Activated naive CD4-positive, alpha-beta T cell treated with anti-CD3 and anti-CD28 coated beads, Interleukin-2, amount 10 ng/mL, durations not matched to agents 5 hours and 36 hours (primary cell): ENCODE results near the gene MBD3L5. TPM values are rescaled to one million over a fixed set of nuclear protein-coding genes. Genes with fewer than 3 reads are reported as not detected.

Experiments used
- total RNA-seq, 2 experiments: library from RNA; stranded (reverse); gene quantifications; one replicate each; pipeline ENCODE4 v1.2.3, GENCODE V29; 2021

Gene MBD3L5
- total RNA-seq, result not detected

GRCh38 chr19:7030278-7030677, at the start of gene MBD3L5:
TSS of gene MBD3L5 (plus strand) at chr19:7030578. CDS start at chr19:7030612, 34 bp downstream.

DNA sequence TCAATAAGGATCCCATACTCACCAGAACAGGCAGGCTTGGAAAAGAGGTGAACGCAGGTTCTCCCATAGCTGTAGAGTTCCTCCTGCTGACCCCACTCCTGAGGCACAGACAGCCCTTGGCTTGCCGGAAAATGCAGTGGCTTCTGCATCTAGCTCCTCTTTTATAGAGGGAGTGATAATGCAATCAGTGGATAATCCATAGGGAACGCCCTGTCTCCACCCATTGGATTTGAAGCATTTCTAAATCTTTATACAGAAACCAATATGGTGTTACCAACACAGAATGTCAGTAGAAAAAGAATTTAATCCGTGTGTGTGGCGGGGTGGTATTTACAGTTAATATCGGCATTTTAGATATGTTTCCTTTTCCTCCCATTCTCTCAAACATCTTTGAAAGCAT, 9.0 kb upstream of the MBD3L5 start, which contains the start of gene MBD3L2B:
Gene MBD3L2B, minus strand, starts transcription at position 101 of the 400 bp plus-strand sequence. Its CDS starts 34 bp downstream, at position 67.

DNA sequence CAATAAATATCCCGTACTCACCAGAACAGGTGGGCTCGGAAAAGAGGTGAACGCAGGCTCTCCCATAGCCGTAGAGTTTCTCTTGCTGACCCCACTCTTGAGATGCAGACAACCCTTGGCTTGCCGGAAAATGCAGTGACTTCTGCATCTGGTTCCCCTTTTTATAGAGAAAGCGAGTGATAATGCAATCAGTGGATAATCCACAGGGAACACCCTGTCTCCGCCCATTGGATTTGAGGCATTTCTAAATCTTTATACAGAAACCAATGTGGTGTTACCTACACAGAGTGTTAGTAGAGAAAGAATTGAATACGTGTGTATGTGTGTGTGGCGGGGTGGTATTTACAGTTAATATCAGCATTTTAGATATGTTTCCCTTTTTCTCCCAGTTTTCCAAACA, 9.7 kb downstream of the MBD3L5 start, which contains the start of gene MBD3L4:
Gene MBD3L4, minus strand, starts transcription at position 101 of the 400 bp plus-strand sequence. Its CDS starts 35 bp downstream, at position 66.

DNA sequence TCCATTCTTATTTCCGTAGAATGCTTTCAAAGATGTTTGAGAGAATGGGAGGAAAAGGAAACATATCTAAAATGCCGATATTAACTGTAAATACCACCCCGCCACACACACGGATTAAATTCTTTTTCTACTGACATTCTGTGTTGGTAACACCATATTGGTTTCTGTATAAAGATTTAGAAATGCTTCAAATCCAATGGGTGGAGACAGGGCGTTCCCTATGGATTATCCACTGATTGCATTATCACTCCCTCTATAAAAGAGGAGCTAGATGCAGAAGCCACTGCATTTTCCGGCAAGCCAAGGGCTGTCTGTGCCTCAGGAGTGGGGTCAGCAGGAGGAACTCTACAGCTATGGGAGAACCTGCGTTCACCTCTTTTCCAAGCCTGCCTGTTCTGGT, 18.6 kb downstream of the MBD3L5 start, which contains the start of gene MBD3L2:
Gene MBD3L2, plus strand, starts transcription at position 301 of the 400 bp plus-strand sequence. Its CDS starts 53 bp downstream, at position 354.

DNA sequence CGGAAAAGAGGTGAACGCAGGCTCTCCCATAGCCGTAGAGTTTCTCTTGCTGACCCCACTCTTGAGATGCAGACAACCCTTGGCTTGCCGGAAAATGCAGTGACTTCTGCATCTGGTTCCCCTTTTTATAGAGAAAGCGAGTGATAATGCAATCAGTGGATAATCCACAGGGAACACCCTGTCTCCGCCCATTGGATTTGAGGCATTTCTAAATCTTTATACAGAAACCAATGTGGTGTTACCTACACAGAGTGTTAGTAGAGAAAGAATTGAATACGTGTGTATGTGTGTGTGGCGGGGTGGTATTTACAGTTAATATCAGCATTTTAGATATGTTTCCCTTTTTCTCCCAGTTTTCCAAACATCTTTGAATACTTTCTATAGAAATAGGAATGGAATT, 28.2 kb downstream of the MBD3L5 start, which contains the start of gene MBD3L3:
Gene MBD3L3, minus strand, starts transcription at position 101 of the 400 bp plus-strand sequence. Its CDS starts 71 bp downstream, at position 30.

GRCh38 chr19:7069042-7069903, 38.9 kb downstream of the MBD3L5 start, which contains the start of gene ZNF557:
TSS of gene ZNF557 (plus strand) at chr19:7069703. CDS start at chr19:7075075, 5,372 bp downstream.

Other genes with a start within 250 kb of the MBD3L5 start
- gene ADGRE1, start 143.0 kb upstream of the MBD3L5 start, total RNA-seq, result 1 to 10 TPM; 1.6 to 1.9 TPM
- gene MBD3L2B, start 9.1 kb upstream of the MBD3L5 start, total RNA-seq, result not detected
- not detected for gene MBD3L4, start 9.6 kb downstream of the MBD3L5 start, total RNA-seq
- not detected for gene MBD3L2, start 18.7 kb downstream of the MBD3L5 start, total RNA-seq
- gene MBD3L3, start 28.1 kb downstream of the MBD3L5 start, total RNA-seq, result not detected
- 10 to 100 TPM; 17.2 to 18.0 TPM for gene ZNF557, start 39.1 kb downstream of the MBD3L5 start, total RNA-seq